ENCODE measurements around the gene UTF1.

- TF ChIP-seq CTCF (IDR thresholded peaks at IDR 0.05) (no peak), POLR2A (IDR thresholded peaks at IDR 0.05) (no peak)
These were observed 11.1 kb upstream of the UTF1 start for GRCh38 chr10:133218891-133219290.

Measured in esophagus squamous epithelium (tissue), 4 donors.